ENCODE results near the gene WRAP73. TPM values are rescaled to one million over a fixed set of nuclear protein-coding genes. Genes with fewer than 3 reads are reported as not detected.

The WRAP73 gene
- total and polyA plus RNA-seq, 2 experiments from 2014 or later: 22.6 to 43.3 TPM

- TF ChIP-seq NANOG (IDR thresholded peaks at IDR 0.05; ENCODE audit: borderline replicate concordance): no peak
- TF ChIP-seq STAT1 (IDR thresholded peaks at IDR 0.05; ENCODE audit: unreplicated experiment): no peak
- TF ChIP-seq EZH2phosphoT487 (IDR thresholded peaks at IDR 0.05; ENCODE audit: unreplicated experiment): no peak
- TF ChIP-seq EZH2 (IDR thresholded peaks at IDR 0.05; ENCODE audit: low read depth, unreplicated experiment): no peak
- TF ChIP-seq ZNF114 (CRISPR knock-in tag; IDR thresholded peaks at IDR 0.05): no peak
- no peak for TF ChIP-seq ETS1 (IDR thresholded peaks at IDR 0.05)
- no peak for TF ChIP-seq CREB1 (CRISPR knock-in tag; IDR thresholded peaks at IDR 0.05; ENCODE audit: low read depth)
- no peak for TF ChIP-seq POLR2AphosphoS5 (IDR thresholded peaks at IDR 0.05; ENCODE audit: low read depth)
- TF ChIP-seq REST (IDR thresholded peaks at IDR 0.05; ENCODE audit: unreplicated experiment): no peak
- no peak for TF ChIP-seq JUNB (IDR thresholded peaks at IDR 0.05; ENCODE audit: unreplicated experiment)
Observed at GRCh38 chr1:3630914-3631313, 19.0 kb downstream of the WRAP73 start (continued).

- peaks cover 7% of the 10 kb centered on the region for H3K27me3 Mint-ChIP-seq (ENCODE audit: insufficient read depth, low read depth, poor library complexity)
- Histone ChIP-seq H3K4me3 (no peak overlapping the region), H3F3A (replicated peaks; ENCODE audit: low read depth) (peaks cover 5% of the 10 kb centered on the region; the same call in 1 of the 2 replicates), H3K4me1 (ENCODE audit: insufficient read depth) (peaks cover 5% of the 10 kb centered on the region; the same call in 1 of the 2 replicates), H3K79me2 (replicated peaks; ENCODE audit: insufficient read depth) (peaks cover 5% of the 10 kb centered on the region; the same call in 1 of the 2 replicates), H3K27ac (ENCODE audit: low read depth) (0 out of 2 replicates have a peak overlapping the region, but pooled peaks have one; percentile 39), H3K9me2 (ENCODE audit: insufficient read depth) (no peaks in the 10 kb centered on the region), H4K20me1 (replicated peaks; ENCODE audit: insufficient read depth) (peaks cover 3% of the 10 kb centered on the region; the same call in 1 of the 2 replicates), H3K36me3 (ENCODE audit: insufficient read depth) (no peaks in the 10 kb centered on the region), H3K27me3 (ENCODE audit: insufficient read depth) (no peaks in the 10 kb centered on the region), H3K4me2 (no peak overlapping the region), H2AFZ (no peak overlapping the region)
- peaks cover 7% of the 10 kb centered on the region for H3K4me1 Mint-ChIP-seq
- no peaks in the 10 kb centered on the region for H3K9me3 Mint-ChIP-seq
- DNase-seq (ENCODE audit: low spot score): no peak
- H3K4me3 Mint-ChIP-seq: no peak overlapping the region
- no peak overlapping the region for H3K27ac Mint-ChIP-seq
- H3K36me3 Mint-ChIP-seq (ENCODE audit: low read depth): peaks cover 46% of the 10 kb centered on the region
- TF ChIP-seq JUNB (IDR thresholded peaks at IDR 0.05; ENCODE audit: unreplicated experiment) (no peak), ZNF331 (CRISPR knock-in tag; IDR thresholded peaks at IDR 0.05; ENCODE audit: low read depth) (no peak), CTCF (conservative IDR thresholded peaks at IDR 0.05; ENCODE audit: low read depth in 2 of 2) (no peak), NANOG (IDR thresholded peaks at IDR 0.05; ENCODE audit: borderline replicate concordance) (no peak), STAT1 (IDR thresholded peaks at IDR 0.05; ENCODE audit: unreplicated experiment) (no peak), REST (IDR thresholded peaks at IDR 0.05; ENCODE audit: unreplicated experiment) (no peak), EZH2 (IDR thresholded peaks at IDR 0.05; ENCODE audit: low read depth, unreplicated experiment) (no peak)
- no peak for ATAC-seq
Observed at GRCh38 chr1:3630161-3630611, 19.7 kb downstream of the WRAP73 start.

Measured in GM23338 (cell line).